ENCODE measurements around the gene ALMS1.
"Not testable (repeated sequence)": the region's sequence is repeated elsewhere in the genome, so short reads cannot be mapped to it uniquely, and the experiment has no call there.

Gene ALMS1

DNA sequence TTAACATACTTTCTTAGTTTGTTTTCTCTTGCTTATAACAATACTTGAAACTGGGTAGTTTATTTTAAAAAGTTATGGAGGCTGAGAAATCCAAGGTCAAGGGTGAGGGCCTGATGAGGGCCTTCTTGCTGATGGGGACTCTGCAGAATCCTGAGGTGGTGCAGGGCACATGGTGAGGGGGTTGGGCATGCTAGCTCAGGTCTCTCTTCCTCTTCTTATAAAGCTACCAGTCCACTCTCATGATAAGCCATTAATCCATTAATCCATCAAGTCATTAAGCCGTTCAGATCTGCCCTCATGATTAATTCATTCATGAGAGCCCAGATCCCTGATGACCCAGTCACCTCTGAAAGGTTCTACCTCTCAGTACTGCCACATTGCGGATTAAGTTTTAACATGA is 21.4 kb downstream of the ALMS1 start:
- DNase-seq, result no peak

DNA sequence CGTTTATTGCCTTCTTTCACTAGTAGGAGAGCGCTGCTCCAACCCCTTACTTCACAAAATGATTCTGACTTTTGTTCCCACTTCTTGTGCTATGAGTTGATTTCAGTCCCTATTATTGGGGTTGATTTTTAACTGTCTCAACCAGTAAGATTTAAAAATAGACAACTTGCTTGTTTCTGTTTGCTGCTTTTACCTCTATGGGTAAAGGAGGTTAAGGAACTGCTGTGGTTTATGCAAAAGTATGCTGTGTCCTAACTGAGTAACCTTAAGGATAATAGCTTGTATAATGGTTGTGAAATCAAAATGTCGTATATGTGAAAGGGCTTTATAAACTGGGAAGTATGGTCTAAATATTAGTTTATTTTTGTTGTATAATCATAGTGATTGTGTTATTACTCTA is 22.6 kb downstream of the ALMS1 start:
- DNase-seq, result no peak

DNA sequence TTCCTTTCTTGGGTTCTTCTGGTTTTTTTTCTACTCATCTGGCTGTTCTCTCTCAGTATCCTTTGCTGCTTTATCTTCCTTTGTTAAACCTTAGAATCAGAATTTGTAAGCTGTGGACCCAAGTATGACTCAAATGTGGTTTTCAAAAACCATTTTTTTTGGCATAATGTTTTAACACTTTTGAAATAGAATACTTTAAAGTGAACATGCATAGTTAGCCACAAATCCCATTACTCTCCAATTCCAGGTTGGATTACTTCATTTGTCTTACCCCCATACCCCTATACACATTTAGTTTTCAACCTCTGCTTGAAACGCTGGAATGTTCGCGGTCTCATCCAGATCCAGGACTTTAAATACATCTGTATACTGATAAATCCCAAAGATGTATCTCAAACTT is 29.1 kb downstream of the ALMS1 start:
- DNase-seq, result peak; percentile 60

DNA sequence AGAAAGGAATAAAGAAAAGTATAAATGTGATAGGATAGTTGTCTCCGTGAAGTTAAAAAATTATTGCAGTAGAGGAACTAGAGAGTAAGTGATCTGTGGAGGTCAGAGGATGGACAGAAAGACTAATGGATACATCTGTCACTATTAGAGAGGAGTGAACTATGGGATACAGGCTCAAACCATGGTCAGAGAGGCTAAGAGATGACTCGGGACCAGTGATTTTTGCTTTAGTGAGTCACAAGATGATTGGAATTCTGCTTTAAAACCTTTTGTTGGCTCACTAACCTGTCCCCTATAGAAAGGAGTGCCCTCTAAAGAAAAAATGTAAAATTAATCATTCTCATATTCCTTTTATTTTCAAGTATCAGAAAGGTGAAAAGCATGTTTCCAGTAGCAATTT is 30.3 kb downstream of the ALMS1 start:
- peak; percentile 29 for DNase-seq

DNA sequence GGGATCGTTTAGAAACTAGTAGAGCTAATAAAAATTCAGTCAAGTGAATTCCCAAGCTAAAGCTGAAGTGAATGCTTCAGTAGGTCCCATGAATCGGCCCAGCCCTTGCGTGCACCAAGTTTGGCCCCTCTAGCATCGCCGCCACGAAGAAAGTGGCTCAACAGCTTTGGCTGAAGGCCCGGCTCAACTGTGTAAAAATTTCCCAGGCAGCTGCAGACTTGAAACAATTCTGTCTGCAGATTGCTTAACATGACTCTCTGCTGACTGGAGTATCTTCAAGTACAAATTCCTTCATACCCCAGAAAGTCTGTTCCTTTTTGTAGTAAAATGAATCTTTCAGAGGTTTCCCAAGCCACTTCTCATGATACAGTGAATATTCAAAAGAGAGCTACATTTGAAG is 32.7 kb downstream of the ALMS1 start:
- peak; percentile 75 for DNase-seq

DNA sequence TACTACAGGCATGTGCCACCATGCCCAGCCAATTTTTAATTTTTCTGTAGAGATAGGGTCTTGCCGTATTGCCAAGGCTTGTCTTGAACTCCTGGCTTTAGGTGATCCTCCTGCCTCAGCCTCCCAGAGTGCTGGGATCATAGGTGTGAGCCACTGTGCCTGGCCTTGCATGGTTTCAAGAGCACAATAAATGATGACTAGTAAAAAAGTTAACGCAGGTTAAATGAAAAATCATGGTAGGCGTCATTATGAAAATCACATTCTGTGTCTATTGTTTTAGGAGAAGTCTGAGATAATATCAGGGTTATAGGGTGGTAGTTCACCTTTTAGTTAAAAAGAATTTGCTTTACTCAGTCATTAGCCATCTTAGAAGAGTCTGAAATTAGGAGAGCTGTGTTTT is 38.3 kb downstream of the ALMS1 start:
- no peak for DNase-seq

DNA sequence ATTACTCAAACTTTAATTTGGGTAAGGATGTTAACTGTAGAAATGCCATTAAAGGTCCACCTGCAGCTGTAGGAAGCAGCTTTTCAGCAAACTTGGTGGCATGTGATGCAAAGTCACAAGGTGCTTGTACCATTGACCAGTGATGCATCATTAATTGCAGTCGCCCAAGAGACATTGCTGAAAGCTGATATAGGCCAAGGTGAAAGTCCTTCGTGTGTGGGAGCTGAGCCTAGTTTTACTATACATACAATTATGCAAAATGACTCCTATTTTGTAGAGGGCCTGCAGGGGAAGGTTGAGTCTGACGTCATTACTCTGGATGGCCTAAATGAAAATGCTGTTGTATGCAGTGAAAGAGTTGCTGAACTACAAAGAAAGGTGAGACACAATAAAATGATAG is 40.5 kb downstream of the ALMS1 start:
- no peak for DNase-seq

DNA sequence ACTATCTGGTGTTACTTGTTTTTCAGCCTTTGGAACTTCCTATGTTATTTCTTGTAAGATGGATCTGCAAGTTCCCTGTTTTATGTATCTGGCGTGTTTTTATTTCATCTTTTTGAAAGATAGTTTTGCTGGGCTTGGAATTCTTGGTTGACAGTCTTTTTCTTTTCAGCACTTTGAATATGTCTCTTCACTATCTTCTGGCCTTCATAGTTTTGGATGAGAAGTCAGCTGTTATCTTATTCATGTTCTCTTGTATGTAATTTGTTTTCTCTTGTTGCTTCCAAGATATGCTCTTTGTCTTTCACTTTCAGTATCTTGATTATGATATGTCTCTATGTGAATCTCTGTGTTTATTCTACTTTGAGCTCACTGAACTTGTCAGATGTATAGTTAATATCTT is 50.4 kb downstream of the ALMS1 start:
- no peak for DNase-seq

DNA sequence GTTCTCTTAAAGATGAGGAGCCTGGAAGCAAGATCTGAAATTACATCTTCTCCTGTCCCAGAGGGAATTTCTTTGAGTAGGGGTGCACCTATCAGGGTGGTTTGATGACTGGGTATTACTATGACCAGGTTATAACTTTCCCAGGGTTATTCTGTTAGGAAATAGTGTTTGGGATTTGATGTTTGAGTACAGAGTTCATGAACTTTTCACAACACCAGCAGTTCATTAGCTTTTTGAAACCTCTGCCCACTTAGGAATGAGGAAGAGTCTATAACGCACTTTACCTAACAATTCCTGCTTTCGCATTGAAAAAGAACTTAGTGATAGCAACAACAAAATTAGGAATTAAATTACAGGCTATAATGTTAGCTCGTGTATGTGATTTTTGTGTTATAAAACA is 58.6 kb downstream of the ALMS1 start:
- no peak for DNase-seq

DNA sequence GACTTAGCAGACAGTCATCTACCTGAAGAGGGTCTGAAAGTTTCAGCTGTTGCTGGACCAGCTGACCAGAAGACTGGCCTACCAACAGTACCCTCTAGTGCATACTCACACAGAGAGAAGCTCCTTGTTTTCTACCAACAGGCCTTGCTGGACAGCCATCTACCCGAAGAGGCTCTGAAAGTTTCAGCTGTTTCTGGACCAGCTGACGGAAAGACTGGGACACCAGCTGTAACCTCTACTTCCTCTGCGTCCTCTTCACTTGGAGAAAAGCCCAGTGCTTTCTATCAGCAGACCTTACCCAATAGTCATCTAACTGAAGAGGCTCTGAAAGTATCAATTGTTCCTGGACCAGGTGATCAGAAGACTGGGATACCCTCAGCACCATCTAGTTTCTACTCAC is 63.2 kb downstream of the ALMS1 start:
- DNase-seq, result no peak

DNA sequence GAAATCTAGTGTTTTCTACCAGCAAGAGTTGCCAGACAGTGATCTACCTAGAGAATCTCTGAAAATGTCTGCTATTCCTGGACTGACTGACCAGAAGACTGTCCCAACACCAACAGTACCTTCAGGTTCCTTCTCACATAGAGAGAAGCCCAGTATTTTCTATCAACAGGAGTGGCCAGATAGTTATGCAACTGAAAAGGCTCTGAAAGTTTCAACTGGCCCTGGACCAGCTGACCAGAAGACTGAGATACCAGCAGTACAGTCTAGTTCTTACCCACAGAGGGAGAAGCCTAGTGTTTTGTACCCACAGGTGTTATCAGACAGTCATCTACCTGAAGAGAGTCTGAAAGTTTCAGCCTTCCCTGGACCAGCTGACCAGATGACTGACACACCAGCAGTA is 63.8 kb downstream of the ALMS1 start:
- DNase-seq, result no peak

DNA sequence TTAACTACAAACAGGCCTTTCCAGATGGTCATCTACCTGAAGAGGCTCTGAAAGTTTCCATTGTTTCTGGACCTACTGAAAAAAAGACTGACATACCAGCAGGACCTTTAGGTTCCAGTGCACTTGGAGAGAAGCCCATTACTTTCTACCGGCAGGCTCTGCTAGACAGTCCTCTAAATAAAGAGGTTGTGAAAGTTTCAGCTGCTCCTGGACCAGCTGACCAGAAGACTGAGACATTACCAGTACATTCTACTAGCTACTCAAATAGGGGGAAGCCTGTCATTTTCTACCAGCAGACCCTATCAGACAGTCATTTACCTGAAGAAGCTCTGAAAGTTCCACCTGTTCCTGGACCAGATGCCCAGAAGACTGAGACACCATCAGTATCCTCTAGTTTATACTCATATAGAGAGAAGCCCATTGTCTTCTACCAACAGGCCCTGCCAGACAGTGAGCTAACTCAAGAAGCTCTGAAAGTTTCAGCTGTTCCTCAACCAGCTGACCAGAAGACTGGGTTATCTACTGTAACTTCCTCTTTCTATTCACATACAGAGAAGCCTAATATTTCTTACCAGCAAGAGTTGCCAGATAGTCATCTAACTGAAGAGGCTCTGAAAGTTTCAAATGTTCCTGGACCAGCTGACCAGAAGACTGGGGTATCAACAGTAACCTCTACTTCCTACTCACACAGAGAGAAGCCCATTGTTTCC is 65.8 kb downstream of the ALMS1 start:
- DNase-seq, result no peak

DNA sequence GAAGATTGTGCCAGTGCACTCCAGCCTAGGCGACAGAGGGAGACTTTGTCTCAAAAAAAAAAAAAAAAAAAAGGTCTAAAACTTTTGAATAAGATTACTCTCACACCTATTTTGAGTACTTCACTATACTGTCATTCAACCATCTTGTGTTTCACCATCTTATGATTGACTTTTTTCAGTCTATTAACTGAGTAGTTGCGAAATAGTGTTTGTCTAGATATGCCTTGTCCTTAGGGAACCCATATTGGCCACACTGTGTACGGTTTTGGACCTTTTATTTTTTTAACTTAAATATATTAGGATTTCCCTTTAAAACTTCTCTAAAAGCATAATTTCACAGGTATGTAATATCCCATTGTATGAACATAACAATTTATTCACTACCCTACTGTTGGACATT is 72.3 kb downstream of the ALMS1 start:
- DNase-seq, result no peak

DNA sequence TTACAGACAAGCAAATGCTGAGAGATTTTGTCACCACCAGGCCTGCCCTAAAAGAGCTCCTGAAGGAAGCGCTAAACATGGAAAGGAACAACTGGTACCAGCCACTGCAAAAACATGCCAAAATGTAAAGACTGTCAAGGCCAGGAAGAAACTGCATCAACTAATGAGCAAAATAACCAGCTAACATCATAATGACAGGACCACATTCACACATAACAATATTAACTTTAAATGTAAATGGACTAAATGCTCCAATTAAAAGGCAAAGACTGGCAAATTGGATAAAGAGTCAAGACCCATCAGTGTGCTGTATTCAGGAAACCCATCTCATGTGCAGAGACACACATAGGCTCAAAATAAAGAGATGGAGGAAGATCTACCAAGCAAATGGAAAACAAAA is 76.8 kb downstream of the ALMS1 start:
- not testable (repeated sequence) for DNase-seq

DNA sequence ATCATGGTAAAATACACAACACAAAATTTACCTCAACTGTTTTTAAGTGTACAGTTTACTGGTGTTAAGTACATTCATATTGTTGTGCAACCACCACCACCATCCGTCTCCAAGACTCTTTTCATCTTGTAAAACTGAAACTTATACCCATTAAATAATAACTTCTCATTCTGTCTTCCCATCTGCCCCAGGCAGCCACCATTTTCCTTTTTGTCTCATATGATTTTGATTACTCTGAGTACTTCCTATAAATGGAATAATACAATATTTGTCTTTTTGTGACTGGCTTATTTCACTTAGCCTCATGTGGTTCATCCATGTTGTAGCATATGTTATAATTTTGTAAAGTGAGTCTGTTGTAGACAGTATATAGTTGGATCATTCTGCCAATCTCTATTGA is 82.7 kb downstream of the ALMS1 start:
- no peak for DNase-seq

DNA sequence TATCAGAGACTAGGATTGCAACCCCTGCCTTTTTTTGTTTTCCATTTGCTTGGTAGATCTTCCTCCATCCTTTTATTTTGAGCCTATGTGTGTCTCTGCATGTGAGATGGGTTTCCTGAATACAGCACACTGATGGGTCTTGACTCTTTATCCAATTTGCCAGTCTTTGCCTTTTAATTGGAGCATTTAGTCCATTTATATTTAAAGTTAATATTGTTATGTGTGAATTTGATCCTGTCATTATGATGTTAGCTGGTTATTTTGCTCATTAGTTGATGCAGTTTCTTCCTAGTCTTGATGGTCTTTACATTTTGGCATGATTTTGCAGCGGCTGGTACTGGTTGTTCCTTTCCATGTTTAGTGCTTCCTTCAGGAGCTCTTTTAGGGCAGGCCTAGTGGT is 98.2 kb downstream of the ALMS1 start:
- DNase-seq, result not testable (repeated sequence)

DNA sequence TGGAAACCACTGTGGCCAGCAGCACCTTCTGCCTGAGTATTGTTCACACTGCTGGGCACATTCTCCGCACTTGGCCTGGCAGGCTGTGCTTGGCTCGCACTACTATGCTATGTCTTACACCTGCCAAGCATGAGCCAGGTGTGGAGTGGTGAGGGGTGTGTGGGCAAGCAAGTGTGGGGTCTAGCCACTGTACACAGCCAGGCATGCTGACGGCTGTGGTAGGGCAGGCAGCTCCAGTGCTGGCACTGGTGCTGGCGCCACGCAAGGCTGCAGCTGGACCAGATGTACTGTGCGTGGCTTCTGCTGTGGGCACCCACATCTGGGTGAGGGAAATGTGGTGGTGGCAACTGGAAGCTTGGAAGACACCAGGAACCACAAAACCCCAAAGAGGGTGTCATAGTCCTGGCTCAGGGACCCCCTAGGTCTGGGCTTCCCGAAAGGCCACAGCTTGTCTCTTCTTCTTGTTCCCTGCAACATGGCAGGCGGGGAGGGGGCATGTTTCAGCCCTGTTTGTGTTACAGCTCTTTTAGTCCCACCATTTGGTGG is 101.5 kb downstream of the ALMS1 start:
- no peak for DNase-seq

DNA sequence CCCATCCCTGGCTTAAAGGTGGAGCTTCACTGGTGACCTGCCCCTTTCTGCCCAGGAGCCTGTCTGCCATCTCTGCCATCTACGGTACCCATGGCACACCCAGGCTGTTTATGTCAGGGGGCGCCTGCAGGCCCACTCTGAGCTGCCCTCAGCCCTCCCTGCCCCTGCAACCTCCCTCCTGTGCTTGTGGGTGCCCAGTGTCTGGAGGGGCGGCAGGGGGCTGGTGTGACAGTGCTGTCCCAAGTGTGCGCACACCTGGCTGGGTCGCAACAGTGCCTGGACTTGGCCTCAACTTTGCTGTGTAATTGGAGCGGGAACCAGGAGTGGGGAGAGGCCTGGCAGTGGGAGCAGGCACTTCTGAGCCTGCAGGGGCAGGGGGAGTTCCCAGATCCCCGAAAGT is 102.4 kb downstream of the ALMS1 start:
- no peak for DNase-seq

DNA sequence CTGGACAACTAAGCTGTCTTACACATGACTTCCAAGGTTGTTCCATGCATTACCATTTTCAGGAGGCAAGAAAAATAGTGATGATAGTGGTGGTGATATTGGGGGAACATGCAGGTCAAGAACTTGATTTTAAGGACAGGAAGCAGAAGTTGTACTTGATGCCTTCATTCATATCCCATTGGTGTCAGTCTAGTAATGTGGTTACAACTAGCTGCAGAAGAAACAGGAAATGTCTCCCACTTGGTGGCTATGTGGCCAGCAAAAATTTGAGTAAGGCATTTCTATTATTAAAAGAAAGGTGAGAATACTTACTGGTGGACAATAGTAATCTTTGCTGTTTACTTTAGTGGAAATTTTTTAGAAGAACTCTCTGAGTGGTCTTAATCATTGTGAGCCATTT is 103.4 kb downstream of the ALMS1 start:
- DNase-seq, result no peak

DNA sequence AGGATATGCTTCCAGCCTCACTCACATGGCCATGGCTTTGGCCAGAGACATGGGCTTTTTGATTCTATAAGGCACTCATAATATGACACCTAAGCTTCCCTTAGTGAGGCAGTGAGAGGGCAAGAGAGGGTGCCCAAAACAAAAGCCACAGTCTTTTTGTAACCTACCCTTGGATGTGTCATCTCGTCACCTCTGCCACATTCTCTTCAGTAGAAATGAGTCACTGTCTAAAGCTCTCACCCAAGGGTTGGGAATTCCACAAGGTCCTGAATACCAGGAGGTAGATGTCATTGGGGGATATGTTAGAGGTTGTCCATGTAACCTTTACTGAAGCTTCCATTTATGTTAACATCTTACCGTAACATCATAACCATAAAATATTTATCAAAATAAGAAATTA is 108.4 kb downstream of the ALMS1 start:
- peak; percentile 57 for DNase-seq

DNA sequence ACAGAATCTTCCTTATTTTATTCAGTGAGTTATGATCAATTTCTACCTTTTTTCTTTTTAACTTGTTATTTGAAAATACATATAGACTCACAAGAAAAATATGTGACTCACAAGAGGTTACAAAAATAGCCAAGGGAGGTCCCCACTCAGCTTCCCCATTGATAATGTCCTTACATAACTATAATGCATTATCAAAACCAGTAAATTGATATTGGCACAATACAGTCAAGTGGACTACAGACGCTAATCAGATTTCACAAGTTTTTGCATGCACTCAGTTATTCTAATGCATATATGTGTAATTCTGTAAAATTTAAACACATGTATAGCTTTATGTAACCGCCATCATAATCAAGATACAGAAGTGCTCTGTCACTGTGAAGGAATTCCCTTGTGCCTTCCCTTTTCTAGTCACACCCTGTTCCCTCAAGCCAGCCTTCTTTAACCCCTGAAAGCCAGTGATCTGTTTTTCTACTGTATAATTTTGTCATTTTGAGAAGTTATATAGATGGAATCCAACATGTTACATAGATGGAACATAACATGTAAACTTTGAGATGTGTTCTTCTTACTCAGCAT is 118.4 kb downstream of the ALMS1 start:
- DNase-seq, result no peak

DNA sequence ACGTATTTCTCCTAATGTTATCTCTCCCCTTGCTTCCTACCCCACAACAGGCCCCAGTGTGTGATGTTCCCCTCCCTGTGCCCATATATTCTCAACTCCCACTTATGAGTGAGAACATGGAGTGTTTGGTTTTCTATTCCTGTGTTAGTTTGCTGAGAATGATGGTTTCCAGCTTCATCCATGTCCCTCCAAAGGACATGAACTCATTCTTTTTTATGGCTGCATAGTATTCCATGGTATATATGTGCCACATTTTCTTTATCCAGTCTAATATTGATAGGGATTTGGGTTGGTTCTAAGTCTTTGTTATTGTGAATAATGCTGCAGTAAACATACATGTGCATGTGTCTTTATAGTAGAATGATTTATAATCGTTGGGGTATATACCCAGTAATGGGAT is 119.2 kb downstream of the ALMS1 start:
- not testable (repeated sequence) for DNase-seq

DNA sequence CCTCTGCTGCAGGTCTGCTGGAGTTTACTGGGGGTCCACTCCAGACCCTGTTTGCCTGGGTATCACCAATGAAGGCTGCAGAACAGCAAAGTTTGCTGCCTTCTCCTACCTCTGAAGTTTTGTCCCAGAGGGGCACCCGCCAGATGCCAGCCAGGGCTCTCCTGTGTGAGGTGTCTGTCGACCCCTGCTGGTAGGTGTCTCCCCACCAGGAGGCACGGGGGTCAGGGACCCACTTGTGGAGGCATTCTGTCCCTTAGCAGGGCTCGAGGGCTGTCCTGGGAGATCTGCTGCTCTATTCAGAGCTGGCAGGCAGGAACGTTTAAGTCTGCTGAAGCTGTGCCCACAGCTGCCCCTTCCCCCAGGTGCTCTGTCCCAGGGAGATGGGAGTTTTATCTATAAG is 124.8 kb downstream of the ALMS1 start:
- DNase-seq, result not testable (repeated sequence)

DNA sequence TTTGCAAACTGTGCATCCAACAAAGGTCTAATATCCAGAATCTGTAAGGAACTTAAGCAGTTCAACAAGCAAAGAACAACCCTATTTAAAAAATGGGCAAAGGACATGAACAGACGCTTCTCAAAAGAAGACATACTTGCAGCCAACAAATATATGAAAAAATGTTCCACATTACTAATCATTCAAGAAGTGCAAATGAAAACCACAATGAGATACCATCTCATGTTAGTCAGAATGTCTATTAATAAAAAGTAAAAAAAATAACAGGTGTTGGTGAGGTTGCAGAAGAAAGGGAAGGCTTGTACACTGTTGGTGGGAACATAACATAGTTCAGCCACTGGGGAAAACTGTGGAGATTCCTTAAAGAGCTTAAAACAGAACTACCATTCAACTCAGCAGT is 130.4 kb downstream of the ALMS1 start:
- DNase-seq, result peak; percentile 12

DNA sequence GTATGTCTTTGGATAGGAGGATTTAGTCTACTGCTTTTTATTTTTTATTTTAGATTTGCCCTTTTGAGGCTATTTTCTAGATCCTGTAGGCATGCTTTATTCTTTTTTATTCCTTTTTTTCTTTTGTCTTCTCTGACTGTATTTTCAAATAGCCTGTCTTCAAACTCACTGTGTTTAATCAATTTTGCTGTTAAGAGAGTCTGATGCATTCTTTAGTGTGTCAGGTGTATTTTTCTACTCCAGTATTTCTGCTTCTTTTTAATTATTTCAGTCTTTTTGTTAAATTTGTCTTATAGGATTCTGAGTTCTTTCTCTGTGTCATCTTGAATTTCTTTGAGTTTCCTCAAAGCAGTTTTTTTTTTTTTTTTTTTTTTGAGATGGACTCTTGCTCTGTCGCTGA is 143.1 kb downstream of the ALMS1 start:
- DNase-seq, result no peak

Measured in fibroblast of skin of right biceps (primary cell).